HepG2 (cell line): Measurements from ENCODE around the gene TUBE1. TPM values are rescaled to one million over a fixed set of nuclear protein-coding genes. Genes with fewer than 3 reads are reported as not detected.

Experiments used
- ATAC-seq: fragments of 200-7000 bp; cut with Tn5 transposase; 3 replicates; pipeline ENCODE4 v1.9.1; 2020; ENCODE audit warnings: mild to moderate bottlenecking, moderate library complexity
- BruUV-seq: library from RNA; stranded (reverse); fragments of 400-500 nt; replicated peaks from 2 replicates; lab custom pipeline; 2021; lab: Mats Ljungman, UMichigan
- CTCF ChIA-PET: fragments of 300-600 bp; formaldehyde crosslinking; extraction: SDS; loops from one replicate; lab custom pipeline; 2021; ENCODE audit warnings: low total read pairs, inconsistent platforms, low intra/inter-chr PET ratio; lab: Yijun Ruan, JAX
- POLR2A ChIA-PET: fragments of 350-600 bp; sonication (Branson Sonifier 250); formaldehyde crosslinking; loops from one replicate; lab custom pipeline; 2020; ENCODE audit warnings: antibody characterized with exemption, inconsistent platforms; lab: Yijun Ruan, JAX
- DNase-seq: peaks from one replicate; pipeline ENCODE4 v3.0.0-alpha.2; 2015; ENCODE audit warnings: low spot score
- FAIRE-seq: peaks from 3 replicates; lab custom pipeline; 2011; peaks lifted over from hg19 to GRCh38; lab: Jason Lieb, UNC
- H2AFZ ChIP-seq: one replicate; pipeline ENCODE4 v1.6.1; 2011; ENCODE audit warnings: low read length, inconsistent platforms
- H3K27ac ChIP-seq: fragments of 300-600 bp; 3 replicates; pipeline ENCODE4 v1.8.0; 2011; ENCODE audit warnings: mixed run types, mild to moderate bottlenecking, mixed read lengths, low read length, inconsistent platforms; ENCODE audit not compliant: insufficient read depth; ENCODE audit errors: extremely low read length
- H3K27me3 ChIP-seq, 2 experiments: fragments of 200-600 bp in 1 of 2; 2 replicates in 1 of 2; 3 replicates in 1 of 2; pipeline versions ENCODE4 v1.6.0 to v1.8.0; 2011; ENCODE audit warnings: low read length in 2 of 2, mild to moderate bottlenecking in 2 of 2, moderate library complexity in 2 of 2, inconsistent platforms in 1 of 2; ENCODE audit not compliant: insufficient read depth in 2 of 2, control insufficient read depth in 1 of 2
- H3K36me3 ChIP-seq, 2 experiments: fragments of 200-600 bp in 1 of 2; replicated peaks in 1 of 2; 2 replicates in 1 of 2; 3 replicates in 1 of 2; pipeline versions ENCODE4 v1.5.1 to v1.8.0; 2011; ENCODE audit warnings: low read length in 2 of 2, inconsistent platforms in 1 of 2; ENCODE audit not compliant: insufficient read depth in 2 of 2, control insufficient read depth in 1 of 2
- H3K4me1 ChIP-seq: 2 replicates; pipeline ENCODE4 v1.5.1; 2012; ENCODE audit warnings: low read length, inconsistent platforms; ENCODE audit not compliant: insufficient read depth
- H3K4me2 ChIP-seq: 2 replicates; pipeline ENCODE4 v1.6.0; 2011; ENCODE audit warnings: low read depth, low read length, inconsistent platforms
- H3K4me3 ChIP-seq, 3 experiments: fragments of 200-600 bp in 1 of 3; sonication (generic), shearing (Covaris generic) in 1 of 3; replicated peaks in 1 of 3; 2 replicates each; pipeline ENCODE4 v1.5.1; 2011 to 2016; ENCODE audit warnings: low read length in 3 of 3, inconsistent platforms in 2 of 3, low read depth in 2 of 3, mild to moderate bottlenecking in 2 of 3, control low read depth in 1 of 3, mixed read lengths in 1 of 3; ENCODE audit not compliant: insufficient read depth in 1 of 3
- H3K79me2 ChIP-seq: one replicate; pipeline ENCODE4 v1.6.1; 2011; ENCODE audit warnings: low read length, inconsistent platforms; ENCODE audit not compliant: insufficient read depth
- H3K9ac ChIP-seq: 2 replicates; pipeline ENCODE4 v1.6.0; 2011; ENCODE audit warnings: mild to moderate bottlenecking, low read depth, low read length, inconsistent platforms; ENCODE audit not compliant: insufficient read depth
- H3K9me3 ChIP-seq: 2 replicates; pipeline ENCODE4 v1.5.1; 2012; ENCODE audit warnings: mild to moderate bottlenecking, low read length
- H4K20me1 ChIP-seq: 2 replicates; pipeline ENCODE4 v1.6.0; 2011; ENCODE audit warnings: inconsistent platforms, mild to moderate bottlenecking, low read length, moderate library complexity; ENCODE audit not compliant: insufficient read depth
- FOXP4 ChIP-seq: sonication (generic); formaldehyde crosslinking; IDR thresholded peaks from 2 replicates; pipeline ENCODE4 v1.4.0; 2020; ENCODE audit warnings: missing genetic modification reagents
- SNAI1 ChIP-seq: sonication (generic); formaldehyde crosslinking; IDR thresholded peaks from 2 replicates; pipeline ENCODE4 v1.5.0; 2020; ENCODE audit warnings: mild to moderate bottlenecking, missing genetic modification reagents, borderline replicate concordance
- ZC3H4 ChIP-seq: sonication (generic); formaldehyde crosslinking; IDR thresholded peaks from 2 replicates; pipeline ENCODE4 v1.4.0; 2020; ENCODE audit warnings: missing genetic modification reagents, borderline replicate concordance
- WGBS: methylation state at CpG from one replicate; pipeline ENCODE4 v1.1.6; 2017; ENCODE audit warnings: low lambda C conversion rate; 5-methylcytosine and 5-hydroxymethylcytosine counted together
- in situ Hi-C: cut with HindIII; loops from 2 replicates; pipeline ENCODE4 v1.10.0; 2017; ENCODE audit warnings: low pct_unique_long_range_greater_than_20kb; ENCODE audit not compliant: extremely low pct_ligation_motif_present
- intact Hi-C: fragments of 100-400 bp; cut with micrococcal nuclease; formaldehyde crosslinking; loops from one replicate; pipeline ENCODE4 v1.10.0; 2022; ENCODE audit not compliant: unreplicated experiment
- polyA plus RNA-seq, 8 experiments: library from polyadenylated mRNA; depleted of rRNA in 3 of 8; stranded (reverse) in 7 of 8; unstranded in 1 of 8; fragments of >200 nt; fragmentation: Illumina TruSeq in 4 of 8; extraction: Trizol in 4 of 8; gene quantifications; 2 replicates each; pipeline versions ENCODE4 v1.2.1 to v1.2.3, GENCODE V29; 2011 to 2016; ENCODE audit warnings: low read depth in 4 of 8, missing spikeins in 1 of 8, mixed read lengths in 1 of 8; ENCODE audit not compliant: insufficient read depth in 1 of 8
- total RNA-seq, 5 experiments: library from RNA; depleted of rRNA; stranded (reverse); fragments of >200 nt; fragmentation: Illumina TruSeq; extraction: Trizol; gene quantifications; 2 replicates each; pipeline ENCODE4 v1.2.3, GENCODE V29; 2016; ENCODE audit warnings: low read depth in 1 of 5

The TUBE1 gene
- total and polyA plus RNA-seq, 2 of the 13 experiments (the other 11 are each of a cell fraction or from before 2014, with no cell fraction given), result 17.3 to 22.6 TPM

GRCh38 chr6:112044196-112044595 is 43.1 kb downstream of the TUBE1 start:
- in situ Hi-C loops, result no loop called here

More at GRCh38 chr6:112044196-112044595, 43.1 kb downstream of the TUBE1 start:
- BruUV-seq, result no TSS peak
- H3K4me2 ChIP-seq, result no peak overlapping the region
- ChIA-PET POLR2A (no interaction called here), CTCF (interaction anchor here (1.3 to 2.8 kb wide), 3 partner anchors 34 to 334 kb away, joined by 6 to 35 read pairs (median 12); no protein-coding TSS in a partner anchor)
- intact Hi-C loops, result no loop called here
- no peaks in the 10 kb centered on the region for H4K20me1 ChIP-seq
- 11% methylated on average over 8 of the region's 8 CpGs for WGBS
- H3K4me1 ChIP-seq, result peaks cover 6% of the 10 kb centered on the region; the same call in 1 of the 2 replicates
- H3K9ac ChIP-seq, result no peak overlapping the region
- no peaks in the 10 kb centered on the region for H3K36me3 ChIP-seq
- H3K27me3 ChIP-seq, result no peaks in the 10 kb centered on the region; a peak in 1 of 5 replicates
- no peak overlapping the region for H2AFZ ChIP-seq
- FAIRE-seq, result no peak
- H3K4me3 ChIP-seq, result no peak overlapping the region
- no peak for DNase-seq
- H3K27ac ChIP-seq, result no peak overlapping the region
- no peaks in the 10 kb centered on the region for H3K79me2 ChIP-seq
- no peaks in the 10 kb centered on the region for H3K9me3 ChIP-seq
- ATAC-seq, result no peak
- TF ChIP-seq ZC3H4 (CRISPR knock-in tag) (no peak), FOXP4 (CRISPR knock-in tag) (no peak), SNAI1 (CRISPR knock-in tag) (no peak)
- TF ChIP-seq, all 625 proteins: peak for 0
